SK-N-SH treated with all-trans-retinoic acid at 6 μM for 48 hours (cell line): ENCODE results near the gene MCTP2.

ENCODE experiments used
- ATAC-seq: fragments of 200-7000 bp; cut with Tn5 transposase; 3 replicates; pipeline ENCODE4 v1.9.1; 2020; ENCODE audit warnings: mild to moderate bottlenecking, moderate library complexity
- ARNTL ChIP-seq: fragments of 450-650 bp; formaldehyde crosslinking; IDR thresholded peaks from 2 replicates; pipeline ENCODE4 v1.5.0; 2020; ENCODE audit warnings: low read depth, mild to moderate bottlenecking, moderate library complexity, borderline replicate concordance
- CREB5 ChIP-seq: fragments of 250-450 bp; sonication (Bioruptor Pico); IDR thresholded peaks from 2 replicates; pipeline ENCODE4 v1.5.1; 2020; ENCODE audit warnings: low read depth, mild to moderate bottlenecking, moderate library complexity
- CSDC2 ChIP-seq: fragments of 250-450 bp; sonication (Bioruptor Pico); IDR thresholded peaks from 2 replicates; pipeline ENCODE4 v1.5.0; 2020; ENCODE audit warnings: mild to moderate bottlenecking, moderate library complexity
- CSRNP3 ChIP-seq: fragments of 250-450 bp; sonication (Bioruptor Pico); IDR thresholded peaks from 2 replicates; pipeline ENCODE4 v1.5.1; 2021; ENCODE audit warnings: mild to moderate bottlenecking, moderate library complexity
- ESRRG ChIP-seq: fragments of 250-450 bp; sonication (Bioruptor Pico); IDR thresholded peaks from 2 replicates; pipeline ENCODE4 v1.6.1; 2021; ENCODE audit warnings: mild to moderate bottlenecking
- GLIS3 ChIP-seq: fragments of 250-450 bp; sonication (Bioruptor Pico); IDR thresholded peaks from 2 replicates; pipeline ENCODE4 v1.5.0; 2020; ENCODE audit warnings: mild to moderate bottlenecking, moderate library complexity
- OSR1 ChIP-seq: fragments of 250-450 bp; sonication (Bioruptor Pico); IDR thresholded peaks from 2 replicates; pipeline ENCODE4 v1.8.0; 2022; ENCODE audit warnings: moderate library complexity, mild to moderate bottlenecking, inconsistent platforms
- PATZ1 ChIP-seq: fragments of 250-450 bp; sonication (Bioruptor Pico); IDR thresholded peaks from 2 replicates; pipeline ENCODE4 v1.8.0; 2020; ENCODE audit warnings: mild to moderate bottlenecking, moderate library complexity, borderline replicate concordance
- POU6F1 ChIP-seq: fragments of 250-450 bp; sonication (Bioruptor Pico); IDR thresholded peaks from 2 replicates; pipeline ENCODE4 v1.8.0; 2021; ENCODE audit warnings: low read depth, mild to moderate bottlenecking, moderate library complexity, borderline replicate concordance
- PPARA ChIP-seq: fragments of 250-450 bp; sonication (Bioruptor Pico); IDR thresholded peaks from 2 replicates; pipeline ENCODE4 v1.5.0; 2020; ENCODE audit warnings: mild to moderate bottlenecking, borderline replicate concordance
- TCF4 ChIP-seq: fragments of 250-450 bp; sonication (Bioruptor Pico); IDR thresholded peaks from 2 replicates; pipeline ENCODE4 v1.8.0; 2021; ENCODE audit warnings: mild to moderate bottlenecking, moderate library complexity, borderline replicate concordance
- TOX ChIP-seq: fragments of 250-450 bp; sonication (Bioruptor Pico); IDR thresholded peaks from 2 replicates; pipeline ENCODE4 v1.8.0; 2021; ENCODE audit warnings: mild to moderate bottlenecking, moderate library complexity, borderline replicate concordance
- TSHZ2 ChIP-seq: fragments of 250-450 bp; sonication (Bioruptor Pico); IDR thresholded peaks from 2 replicates; pipeline ENCODE4 v1.5.0; 2020; ENCODE audit warnings: mild to moderate bottlenecking, moderate library complexity
- ZC3H10 ChIP-seq: fragments of 250-450 bp; sonication (Bioruptor Pico); IDR thresholded peaks from 2 replicates; pipeline ENCODE4 v1.5.1; 2021; ENCODE audit warnings: mild to moderate bottlenecking, moderate library complexity
- ZFP3 ChIP-seq: fragments of 250-450 bp; sonication (Bioruptor Pico); IDR thresholded peaks from 2 replicates; pipeline ENCODE4 v1.5.0; 2020; ENCODE audit warnings: mild to moderate bottlenecking, moderate library complexity
- ZFP30 ChIP-seq: fragments of 450-650 bp; formaldehyde crosslinking; IDR thresholded peaks from 2 replicates; pipeline ENCODE4 v1.5.0; 2022; ENCODE audit warnings: mild to moderate bottlenecking, moderate library complexity
- ZNF565 ChIP-seq: fragments of 450-650 bp; formaldehyde crosslinking; conservative IDR thresholded peaks from 2 replicates; pipeline ENCODE4 v1.5.0; 2020; ENCODE audit warnings: low read depth, mild to moderate bottlenecking, moderate library complexity
- ZNF8 ChIP-seq: fragments of 450-650 bp; formaldehyde crosslinking; IDR thresholded peaks from 2 replicates; pipeline ENCODE4 v1.5.0; 2020; ENCODE audit warnings: mild to moderate bottlenecking, moderate library complexity

The MCTP2 gene

GRCh38 chr15:94397337-94397736, 166.0 kb downstream of the MCTP2 start (continued):
- TF ChIP-seq CSRNP3 (CRISPR knock-in tag) (no peak), CSDC2 (CRISPR knock-in tag) (no peak), TOX (CRISPR knock-in tag) (no peak), ZNF565 (CRISPR knock-in tag) (no peak), CREB5 (CRISPR knock-in tag) (no peak), ESRRG (no peak)

- TF ChIP-seq ARNTL, result no peak
- no peak for TF ChIP-seq TCF4
- no peak for TF ChIP-seq ZC3H10 (CRISPR knock-in tag)
- TF ChIP-seq GLIS3, result no peak
- TF ChIP-seq POU6F1 (CRISPR knock-in tag), result no peak
- no peak for ATAC-seq
These were observed 166.6 kb downstream of the MCTP2 start for GRCh38 chr15:94398001-94398400.

GRCh38 chr15:94400526-94401298, 169.4 kb downstream of the MCTP2 start:
- no peak for ATAC-seq
- TF ChIP-seq PPARA (no peak), POU6F1 (CRISPR knock-in tag) (no peak), ZFP30 (no peak), ZFP3 (no peak), TCF4 (no peak), TSHZ2 (CRISPR knock-in tag) (no peak), PATZ1 (CRISPR knock-in tag) (no peak), ZNF8 (CRISPR knock-in tag) (no peak), CSDC2 (CRISPR knock-in tag) (no peak), CREB5 (CRISPR knock-in tag) (no peak), TOX (CRISPR knock-in tag) (no peak), OSR1 (CRISPR knock-in tag) (no peak)
